Chondrocyte (in vitro differentiated cells): ENCODE results near the gene SPNS3. TPM values are rescaled to one million over a fixed set of nuclear protein-coding genes. Genes with fewer than 3 reads are reported as not detected.

Source experiments
- DNase-seq: peaks from one replicate; pipeline ENCODE4 v3.0.0; 2021; ENCODE audit warnings: mixed read lengths, low spot score
- H3K27ac Mint-ChIP-seq: one replicate; pipeline ENCODE4 v1.8.0; 2021; ENCODE audit warnings: mild to moderate bottlenecking, moderate library complexity, mixed read lengths; ENCODE audit not compliant: unreplicated experiment
- H3K27me3 Mint-ChIP-seq: 2 replicates; pipeline ENCODE4 v1.8.0; 2021; ENCODE audit warnings: low read depth, mixed read lengths
- H3K36me3 Mint-ChIP-seq: 2 replicates; pipeline ENCODE4 v1.8.0; 2021; ENCODE audit warnings: low read depth, mixed read lengths
- H3K4me1 Mint-ChIP-seq: 2 replicates; pipeline ENCODE4 v1.8.0; 2021; ENCODE audit warnings: low read depth, mild to moderate bottlenecking, mixed read lengths
- H3K4me3 Mint-ChIP-seq: one replicate; pipeline ENCODE4 v1.8.0; 2021; ENCODE audit warnings: mild to moderate bottlenecking, moderate library complexity, mixed read lengths; ENCODE audit not compliant: unreplicated experiment
- H3K9me3 Mint-ChIP-seq: 2 replicates; pipeline ENCODE4 v1.8.0; 2021; ENCODE audit warnings: low read depth, mixed read lengths
- total RNA-seq: library from RNA; stranded (reverse); gene quantifications from 3 replicates; pipeline ENCODE4 v1.2.1, GENCODE V29; 2021
- TF ChIP-seq, protein P1 (sequence below): fragments of 200-600 bp; sonication (generic); IDR thresholded peaks from 2 replicates; pipeline ENCODE4 v1.5.0; 2021; ENCODE audit warnings: antibody characterized with exemption, mild to moderate bottlenecking, moderate library complexity

SPNS3 gene
- total RNA-seq, 1 donor from 2014 or later, result not detected

- no peaks in the 10 kb centered on the region for H3K36me3 Mint-ChIP-seq
- no peak overlapping the region for H3K27ac Mint-ChIP-seq
- H3K4me3 Mint-ChIP-seq, result no peak overlapping the region
- H3K4me1 Mint-ChIP-seq, result peaks cover 2% of the 10 kb centered on the region
- H3K9me3 Mint-ChIP-seq, result no peaks in the 10 kb centered on the region
- DNase-seq, result no peak
- TF ChIP-seq, protein P1, sequence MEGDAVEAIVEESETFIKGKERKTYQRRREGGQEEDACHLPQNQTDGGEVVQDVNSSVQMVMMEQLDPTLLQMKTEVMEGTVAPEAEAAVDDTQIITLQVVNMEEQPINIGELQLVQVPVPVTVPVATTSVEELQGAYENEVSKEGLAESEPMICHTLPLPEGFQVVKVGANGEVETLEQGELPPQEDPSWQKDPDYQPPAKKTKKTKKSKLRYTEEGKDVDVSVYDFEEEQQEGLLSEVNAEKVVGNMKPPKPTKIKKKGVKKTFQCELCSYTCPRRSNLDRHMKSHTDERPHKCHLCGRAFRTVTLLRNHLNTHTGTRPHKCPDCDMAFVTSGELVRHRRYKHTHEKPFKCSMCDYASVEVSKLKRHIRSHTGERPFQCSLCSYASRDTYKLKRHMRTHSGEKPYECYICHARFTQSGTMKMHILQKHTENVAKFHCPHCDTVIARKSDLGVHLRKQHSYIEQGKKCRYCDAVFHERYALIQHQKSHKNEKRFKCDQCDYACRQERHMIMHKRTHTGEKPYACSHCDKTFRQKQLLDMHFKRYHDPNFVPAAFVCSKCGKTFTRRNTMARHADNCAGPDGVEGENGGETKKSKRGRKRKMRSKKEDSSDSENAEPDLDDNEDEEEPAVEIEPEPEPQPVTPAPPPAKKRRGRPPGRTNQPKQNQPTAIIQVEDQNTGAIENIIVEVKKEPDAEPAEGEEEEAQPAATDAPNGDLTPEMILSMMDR, result no peak
- peaks cover 11% of the 10 kb centered on the region for H3K27me3 Mint-ChIP-seq
Measured at GRCh38 chr17:4444782-4445473, 11.2 kb downstream of the SPNS3 start.

DNA sequence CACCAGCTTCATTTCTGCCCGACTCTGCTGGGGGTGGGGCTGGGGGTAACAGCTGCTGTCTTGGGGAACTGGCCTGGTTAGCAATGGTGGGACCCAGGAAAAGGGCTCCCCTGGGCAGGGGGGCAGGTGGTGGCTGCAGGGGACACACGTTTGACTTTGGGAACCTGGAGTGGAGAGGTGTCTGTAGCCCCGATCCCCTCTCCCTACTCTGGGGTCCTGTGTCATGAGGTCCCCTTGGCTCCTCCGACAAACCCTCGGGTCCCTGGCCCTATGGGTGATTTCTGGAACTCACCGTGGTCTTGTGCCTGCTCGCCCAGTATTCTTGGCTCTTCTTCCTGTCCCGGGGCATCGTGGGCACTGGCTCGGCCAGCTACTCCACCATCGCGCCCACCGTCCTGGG is 12.0 kb downstream of the SPNS3 start:
- no peaks in the 10 kb centered on the region for H3K36me3 Mint-ChIP-seq
- H3K4me3 Mint-ChIP-seq, result no peak overlapping the region
- H3K27me3 Mint-ChIP-seq, result peaks cover 9% of the 10 kb centered on the region
- peaks cover 2% of the 10 kb centered on the region for H3K4me1 Mint-ChIP-seq
- TF ChIP-seq, protein P1, result no peak
- H3K27ac Mint-ChIP-seq, result no peak overlapping the region
- H3K9me3 Mint-ChIP-seq, result no peaks in the 10 kb centered on the region
- no peak for DNase-seq

DNA sequence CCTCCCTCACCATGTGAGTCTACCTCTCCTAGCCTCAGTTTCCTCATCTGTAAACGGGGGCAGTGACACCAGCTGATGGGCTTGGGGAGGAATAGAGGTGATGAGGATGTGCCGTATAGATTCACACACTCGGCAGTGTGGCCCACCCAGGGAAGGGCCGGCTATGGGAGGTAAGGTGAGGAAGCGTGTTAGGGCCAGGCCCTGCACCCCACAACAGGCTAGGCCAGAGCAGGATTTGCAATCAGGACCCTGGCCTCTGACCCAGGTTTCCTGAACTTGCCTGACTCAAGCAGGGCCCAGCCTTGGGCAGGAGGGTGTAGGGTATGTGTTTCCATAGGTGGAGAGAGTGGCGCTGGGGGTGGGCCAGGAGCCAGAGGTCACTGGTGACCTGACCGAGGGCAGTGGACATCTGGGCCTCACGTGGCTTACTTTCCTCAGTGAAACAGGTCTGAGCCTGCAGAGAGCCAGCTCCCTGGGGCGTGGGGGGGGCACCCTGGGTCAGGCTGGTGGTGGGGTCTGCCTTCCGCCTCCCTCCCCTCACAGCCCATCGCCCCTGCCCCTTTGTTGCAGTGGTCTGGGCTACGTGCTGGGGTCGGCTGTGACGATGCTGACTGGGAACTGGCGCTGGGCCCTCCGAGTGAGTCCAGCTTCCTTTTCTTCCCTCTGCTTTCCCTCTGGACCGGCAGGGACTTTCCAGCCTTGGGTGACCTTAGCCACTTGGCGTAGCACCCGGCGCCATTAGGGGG is 12.8 kb downstream of the SPNS3 start:
- Mint-ChIP-seq H3K4me1 (peaks cover 2% of the 10 kb centered on the region), H3K4me3 (no peak overlapping the region), H3K9me3 (no peaks in the 10 kb centered on the region), H3K27ac (no peak overlapping the region), H3K36me3 (no peaks in the 10 kb centered on the region), H3K27me3 (peaks cover 6% of the 10 kb centered on the region)
- TF ChIP-seq, protein P1, result no peak
- DNase-seq, result no peak

DNA sequence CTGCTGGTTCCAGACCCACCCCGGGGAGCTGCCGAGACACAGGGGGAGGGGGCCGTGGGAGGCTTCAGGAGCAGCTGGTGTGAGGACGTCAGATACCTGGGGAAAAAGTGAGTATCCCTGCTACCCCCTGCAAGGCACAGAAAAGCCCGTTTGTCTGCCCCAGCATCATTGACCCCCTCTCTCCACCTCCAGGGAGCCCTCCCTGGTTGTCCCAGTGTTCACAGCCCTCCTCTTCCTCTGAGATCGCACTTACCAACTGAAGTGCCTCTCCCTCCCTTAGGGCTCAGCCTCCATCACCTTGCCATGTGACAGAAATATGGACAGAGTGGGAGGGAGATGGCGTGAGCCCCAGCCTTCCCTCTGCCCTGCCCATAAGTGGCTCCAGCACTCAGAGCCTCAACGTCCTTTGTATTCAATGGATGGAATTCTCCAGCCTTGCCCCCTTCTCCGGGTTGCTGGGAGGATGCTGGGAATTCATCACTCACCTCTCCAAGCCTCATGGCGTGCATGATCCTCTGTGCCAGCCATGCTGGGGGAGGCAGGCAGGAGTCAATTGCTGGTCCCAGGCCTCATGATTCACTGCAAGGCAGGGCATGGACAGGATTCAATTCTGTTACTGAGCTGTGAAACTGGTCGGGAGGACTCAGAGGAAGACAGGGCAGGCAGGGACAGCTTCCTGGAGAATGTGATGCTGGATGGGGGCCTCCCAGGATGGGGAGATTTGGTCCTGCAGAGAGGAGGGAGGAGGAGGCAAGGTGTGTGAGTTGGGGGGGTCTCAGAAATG is 14.6 kb downstream of the SPNS3 start:
- DNase-seq, result no peak
- H3K4me1 Mint-ChIP-seq, result peaks cover 2% of the 10 kb centered on the region
- H3K36me3 Mint-ChIP-seq, result no peaks in the 10 kb centered on the region
- TF ChIP-seq, protein P1, result no peak
- H3K9me3 Mint-ChIP-seq, result no peaks in the 10 kb centered on the region
- H3K4me3 Mint-ChIP-seq, result no peak overlapping the region
- peaks cover 6% of the 10 kb centered on the region for H3K27me3 Mint-ChIP-seq
- no peak overlapping the region for H3K27ac Mint-ChIP-seq

GRCh38 chr17:4449736-4450135 is 16.0 kb downstream of the SPNS3 start:
- H3K4me1 Mint-ChIP-seq, result peaks cover 2% of the 10 kb centered on the region
- H3K4me3 Mint-ChIP-seq, result no peak overlapping the region
- TF ChIP-seq, protein P1, result no peak
- no peak for DNase-seq
- H3K9me3 Mint-ChIP-seq, result no peaks in the 10 kb centered on the region
- H3K36me3 Mint-ChIP-seq, result no peaks in the 10 kb centered on the region
- H3K27me3 Mint-ChIP-seq, result peaks cover 6% of the 10 kb centered on the region
- no peak overlapping the region for H3K27ac Mint-ChIP-seq
